ENCODE results near the gene LCN10.

The LCN10 gene

DNA sequence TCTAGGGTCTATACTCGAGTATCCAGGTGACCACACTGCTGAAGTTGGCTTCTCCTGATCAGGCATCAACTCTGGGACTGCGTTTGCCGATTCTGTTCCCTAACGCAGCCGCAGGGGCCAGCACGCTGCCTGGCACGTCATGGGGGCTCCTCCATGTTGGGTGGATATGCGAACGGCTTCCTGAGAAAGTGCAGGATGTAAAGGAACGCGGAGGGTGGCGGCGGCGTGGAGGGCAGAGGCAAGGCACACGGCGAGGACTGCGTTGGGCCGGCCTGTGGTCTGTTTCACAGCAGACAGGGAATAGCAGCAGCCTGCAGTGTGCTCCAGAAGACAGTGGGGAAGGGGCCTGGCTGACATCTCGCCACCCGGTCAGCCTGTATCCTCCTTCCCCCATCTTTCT lies 3.8 kb downstream of the LCN10 start:
- Histone ChIP-seq H3K36me3 (ENCODE audit: insufficient read depth, insufficient read length, low read length) (no peaks in the 10 kb centered on the region), H3K4me3 (ENCODE audit: insufficient read length, low read depth) (no peak overlapping the region), H3K9ac (ENCODE audit: insufficient read length, low read depth) (no peak overlapping the region), H3K4me1 (ENCODE audit: insufficient read depth, insufficient read length) (peaks cover 19% of the 10 kb centered on the region), H3K27me3 (ENCODE audit: insufficient read depth, insufficient read length) (peaks cover 6% of the 10 kb centered on the region), H3K9me3 (ENCODE audit: insufficient read depth, low read length) (no peaks in the 10 kb centered on the region)
- no peak for TF ChIP-seq YY1 (IDR thresholded peaks at IDR 0.05; ENCODE audit: insufficient read depth, insufficient read length)
- TF ChIP-seq ZNF274 (IDR thresholded peaks at IDR 0.05; ENCODE audit: low read depth, low read length): no peak
- TF ChIP-seq SUZ12 (IDR thresholded peaks at IDR 0.05; ENCODE audit: extremely low read depth, insufficient read depth, insufficient read length): no peak
- no peak for DNase-seq (ENCODE audit: low read depth, low spot score)

DNA sequence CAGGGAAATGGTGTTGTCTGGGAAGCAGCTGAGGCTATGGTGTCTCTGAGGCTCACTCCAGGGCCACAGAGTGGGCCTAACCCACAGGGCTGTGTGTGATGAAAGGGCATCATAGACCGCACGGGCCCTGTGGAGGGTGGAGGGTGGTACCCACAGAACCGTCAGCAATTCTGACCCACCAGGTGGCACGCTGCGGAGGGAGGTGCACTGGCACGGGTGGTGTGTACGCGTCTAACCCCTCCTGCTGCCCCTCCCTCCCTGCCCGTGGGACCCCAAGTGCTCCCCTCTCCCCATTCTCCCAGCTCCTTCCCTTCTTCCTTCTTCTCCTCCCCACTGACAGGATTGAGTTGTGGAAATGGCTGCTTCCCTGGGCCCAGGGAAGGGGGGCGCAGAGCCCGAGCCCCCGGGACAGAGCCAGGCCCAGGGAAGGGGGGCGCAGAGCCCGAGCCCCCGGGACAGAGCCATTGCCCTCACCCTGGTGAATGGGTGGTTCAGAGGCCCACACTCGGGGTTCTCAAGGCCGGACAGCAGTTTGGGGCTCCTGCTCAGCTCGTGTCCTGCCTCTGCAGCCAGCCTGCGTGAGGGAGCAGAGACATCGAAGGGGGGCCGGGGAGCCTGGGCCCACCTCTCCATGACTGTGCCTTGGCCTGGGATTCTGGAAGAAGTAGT lies 6.8 kb downstream of the LCN10 start:
- no peak overlapping the region for H3K4me3 ChIP-seq (ENCODE audit: insufficient read length, low read depth)
- H3K4me1 ChIP-seq (ENCODE audit: insufficient read depth, insufficient read length): peaks cover 6% of the 10 kb centered on the region
- H3K9me3 ChIP-seq (ENCODE audit: insufficient read depth, low read length): no peaks in the 10 kb centered on the region
- peak overlapping the region; percentile 42 for H3K9ac ChIP-seq (ENCODE audit: insufficient read length, low read depth)
- peaks cover 12% of the 10 kb centered on the region for H3K27me3 ChIP-seq (ENCODE audit: insufficient read depth, insufficient read length)
- no peak for DNase-seq (ENCODE audit: low read depth, low spot score)
- TF ChIP-seq ZNF274 (IDR thresholded peaks at IDR 0.05; ENCODE audit: low read depth, low read length): no peak
- no peak for TF ChIP-seq YY1 (IDR thresholded peaks at IDR 0.05; ENCODE audit: insufficient read depth, insufficient read length)
- no peak for TF ChIP-seq SUZ12 (IDR thresholded peaks at IDR 0.05; ENCODE audit: extremely low read depth, insufficient read depth, insufficient read length)
- H3K36me3 ChIP-seq (ENCODE audit: insufficient read depth, insufficient read length, low read length): peaks cover 4% of the 10 kb centered on the region

- Histone ChIP-seq H3K9me3 (ENCODE audit: insufficient read depth, low read length) (no peaks in the 10 kb centered on the region), H3K27me3 (ENCODE audit: insufficient read depth, insufficient read length) (peaks cover 14% of the 10 kb centered on the region), H3K4me1 (ENCODE audit: insufficient read depth, insufficient read length) (peaks cover 7% of the 10 kb centered on the region), H3K9ac (ENCODE audit: insufficient read length, low read depth) (no peak overlapping the region), H3K4me3 (ENCODE audit: insufficient read length, low read depth) (no peak overlapping the region), H3K36me3 (ENCODE audit: insufficient read depth, insufficient read length, low read length) (peaks cover 4% of the 10 kb centered on the region)
- no peak for DNase-seq (ENCODE audit: low read depth, low spot score)
- TF ChIP-seq ZNF274 (IDR thresholded peaks at IDR 0.05; ENCODE audit: low read depth, low read length) (no peak), YY1 (IDR thresholded peaks at IDR 0.05; ENCODE audit: insufficient read depth, insufficient read length) (no peak), SUZ12 (IDR thresholded peaks at IDR 0.05; ENCODE audit: extremely low read depth, insufficient read depth, insufficient read length) (no peak)
Observed at GRCh38 chr9:136734837-136735496, 7.8 kb downstream of the LCN10 start.

GRCh38 chr9:136733611-136734010 lies 9.1 kb downstream of the LCN10 start:
- Histone ChIP-seq H3K9me3 (ENCODE audit: insufficient read depth, low read length) (no peaks in the 10 kb centered on the region), H3K4me3 (ENCODE audit: insufficient read length, low read depth) (no peak overlapping the region), H3K27me3 (ENCODE audit: insufficient read depth, insufficient read length) (peaks cover 23% of the 10 kb centered on the region), H3K36me3 (ENCODE audit: insufficient read depth, insufficient read length, low read length) (peaks cover 4% of the 10 kb centered on the region), H3K9ac (ENCODE audit: insufficient read length, low read depth) (peak overlapping the region; percentile 36), H3K4me1 (ENCODE audit: insufficient read depth, insufficient read length) (peaks cover 16% of the 10 kb centered on the region)
- no peak for DNase-seq (ENCODE audit: low read depth, low spot score)
- no peak for TF ChIP-seq ZNF274 (IDR thresholded peaks at IDR 0.05; ENCODE audit: low read depth, low read length)
- TF ChIP-seq SUZ12 (IDR thresholded peaks at IDR 0.05; ENCODE audit: extremely low read depth, insufficient read depth, insufficient read length): no peak
- TF ChIP-seq YY1 (IDR thresholded peaks at IDR 0.05; ENCODE audit: insufficient read depth, insufficient read length): no peak

DNA sequence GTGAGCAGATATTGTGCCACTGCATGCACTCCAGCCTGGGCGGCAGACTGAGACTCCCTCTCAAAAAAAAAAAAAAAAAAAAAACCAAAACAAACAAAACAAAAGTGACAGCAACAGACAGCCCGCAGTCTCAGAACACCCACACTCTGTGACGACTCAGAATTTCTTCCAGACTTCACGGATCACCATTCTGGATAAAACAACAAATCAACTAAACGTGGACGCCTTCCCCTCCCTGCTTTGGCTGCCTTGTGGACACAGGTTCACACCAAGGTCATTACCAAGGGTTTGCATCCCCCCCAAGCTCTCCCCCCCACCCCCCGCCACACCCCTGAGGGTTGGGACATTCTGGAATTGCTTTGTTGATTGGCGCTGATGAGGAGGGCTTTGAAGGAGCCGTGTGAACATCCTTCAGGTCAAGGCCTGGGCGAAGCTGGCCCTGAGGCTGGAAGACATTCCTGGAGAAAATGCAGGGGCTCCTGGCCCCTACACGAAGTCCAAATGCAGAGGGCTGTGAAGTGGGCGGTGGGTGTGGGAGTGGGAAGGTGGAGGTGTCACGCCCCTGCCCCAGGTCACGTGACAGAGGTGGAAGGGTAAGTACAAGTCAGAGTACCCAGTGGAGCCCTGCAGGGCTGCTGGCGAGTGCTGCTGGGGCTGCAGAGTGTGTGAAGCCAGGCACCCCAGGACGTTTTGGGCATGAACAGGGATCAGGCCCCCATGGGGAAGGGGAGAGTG lies 10.1 kb downstream of the LCN10 start:
- Histone ChIP-seq H3K4me1 (ENCODE audit: insufficient read depth, insufficient read length) (peaks cover 16% of the 10 kb centered on the region), H3K4me3 (ENCODE audit: insufficient read length, low read depth) (no peak overlapping the region), H3K36me3 (ENCODE audit: insufficient read depth, insufficient read length, low read length) (peaks cover 5% of the 10 kb centered on the region), H3K9me3 (ENCODE audit: insufficient read depth, low read length) (no peaks in the 10 kb centered on the region), H3K9ac (ENCODE audit: insufficient read length, low read depth) (peak overlapping the region; percentile 47), H3K27me3 (ENCODE audit: insufficient read depth, insufficient read length) (peaks cover 28% of the 10 kb centered on the region)
- no peak for DNase-seq (ENCODE audit: low read depth, low spot score)
- no peak for TF ChIP-seq YY1 (IDR thresholded peaks at IDR 0.05; ENCODE audit: insufficient read depth, insufficient read length)
- no peak for TF ChIP-seq ZNF274 (IDR thresholded peaks at IDR 0.05; ENCODE audit: low read depth, low read length)
- no peak for TF ChIP-seq SUZ12 (IDR thresholded peaks at IDR 0.05; ENCODE audit: extremely low read depth, insufficient read depth, insufficient read length)

DNA sequence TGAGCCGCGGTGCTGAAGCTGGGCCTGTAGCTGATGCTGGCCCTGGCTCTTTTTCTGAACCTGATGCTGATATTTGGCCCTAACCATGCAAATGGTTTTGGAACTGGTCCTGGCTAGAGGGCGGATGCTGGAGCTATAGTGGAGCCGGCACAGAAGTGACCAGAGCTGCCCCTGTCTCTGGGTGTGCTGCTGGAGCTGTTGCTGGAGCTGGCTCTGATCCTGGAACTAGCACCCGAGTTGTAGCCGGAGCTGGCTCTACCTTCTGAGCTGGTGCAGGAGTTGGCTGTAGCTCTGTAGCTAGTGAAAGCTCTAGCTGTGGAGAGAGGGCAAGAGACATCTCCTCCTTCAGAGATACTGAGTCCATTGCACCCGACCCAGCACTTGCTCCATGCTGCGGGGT lies 12.8 kb downstream of the LCN10 start:
- Histone ChIP-seq H3K9ac (ENCODE audit: insufficient read length, low read depth) (no peak overlapping the region), H3K9me3 (ENCODE audit: insufficient read depth, low read length) (no peaks in the 10 kb centered on the region), H3K27me3 (ENCODE audit: insufficient read depth, insufficient read length) (peaks cover 28% of the 10 kb centered on the region), H3K4me3 (ENCODE audit: insufficient read length, low read depth) (no peak overlapping the region), H3K36me3 (ENCODE audit: insufficient read depth, insufficient read length, low read length) (peaks cover 31% of the 10 kb centered on the region), H3K4me1 (ENCODE audit: insufficient read depth, insufficient read length) (peaks cover 29% of the 10 kb centered on the region)
- no peak for DNase-seq (ENCODE audit: low read depth, low spot score)
- TF ChIP-seq SUZ12 (IDR thresholded peaks at IDR 0.05; ENCODE audit: extremely low read depth, insufficient read depth, insufficient read length): no peak

DNA sequence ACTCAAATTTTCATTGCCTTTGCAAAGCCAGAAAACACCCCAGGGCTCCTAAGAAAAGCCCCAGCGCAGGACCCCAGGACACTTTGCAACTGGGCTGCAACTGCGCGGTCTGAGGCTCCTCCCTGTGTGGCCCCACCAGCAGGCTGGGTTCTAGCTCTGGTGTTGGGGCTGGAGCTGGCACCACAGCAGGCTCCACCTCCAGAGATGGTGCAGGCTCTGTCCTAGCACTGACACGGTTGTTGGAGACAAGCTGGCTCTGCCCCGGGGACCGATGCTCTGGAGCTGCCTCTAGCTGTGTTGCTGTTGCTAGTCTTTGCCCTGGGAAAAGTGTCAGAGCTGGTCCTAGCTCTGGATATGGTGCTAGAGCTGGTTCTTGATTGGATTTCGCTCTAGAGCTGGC lies 13.6 kb downstream of the LCN10 start:
- peaks cover 27% of the 10 kb centered on the region for H3K27me3 ChIP-seq (ENCODE audit: insufficient read depth, insufficient read length)
- TF ChIP-seq ZNF274 (IDR thresholded peaks at IDR 0.05; ENCODE audit: low read depth, low read length) (no peak), SUZ12 (IDR thresholded peaks at IDR 0.05; ENCODE audit: extremely low read depth, insufficient read depth, insufficient read length) (no peak), YY1 (IDR thresholded peaks at IDR 0.05; ENCODE audit: insufficient read depth, insufficient read length) (no peak)
- H3K4me3 ChIP-seq (ENCODE audit: insufficient read length, low read depth): peak overlapping the region; percentile 100
- no peaks in the 10 kb centered on the region for H3K9me3 ChIP-seq (ENCODE audit: insufficient read depth, low read length)
- no peak for DNase-seq (ENCODE audit: low read depth, low spot score)
- H3K36me3 ChIP-seq (ENCODE audit: insufficient read depth, insufficient read length, low read length): peaks cover 39% of the 10 kb centered on the region
- peaks cover 29% of the 10 kb centered on the region for H3K4me1 ChIP-seq (ENCODE audit: insufficient read depth, insufficient read length)
- H3K9ac ChIP-seq (ENCODE audit: insufficient read length, low read depth): peak overlapping the region; percentile 93

All from NT2/D1 (cell line).